A673 (cell line): Measurements from ENCODE around the gene FHL2. TPM values are rescaled to one million over a fixed set of nuclear protein-coding genes. Genes with fewer than 3 reads are reported as not detected.

Experiments
- BruUV-seq: library from RNA; stranded (reverse); fragments of 400-500 nt; replicated peaks from 2 replicates; lab custom pipeline; 2021; lab: Mats Ljungman, UMichigan
- CTCF ChIA-PET: fragments of 300-600 bp; sonication (Branson Sonifier 250); formaldehyde crosslinking; loops from one replicate; lab custom pipeline; 2022; ENCODE audit warnings: antibody characterized with exemption; lab: Charles Lee
- POLR2A ChIA-PET: fragments of 300-600 bp; sonication (Branson Sonifier 250); formaldehyde crosslinking; loops from one replicate; lab custom pipeline; 2022; ENCODE audit warnings: antibody characterized with exemption; ENCODE audit not compliant: low non-redundant PET; lab: Charles Lee
- DNase-seq: peaks from one replicate; pipeline ENCODE4 v3.0.0-alpha.2; 2015; ENCODE audit warnings: low spot score
- H3K27ac ChIP-seq: fragments of 200-600 bp; sonication (generic); 2 replicates; pipeline ENCODE4 v1.5.1; 2016; ENCODE audit warnings: mixed run types, low read depth, mild to moderate bottlenecking, mixed read lengths, antibody characterized with exemption, low read length; ENCODE audit not compliant: poor library complexity, severe bottlenecking
- H3K27me3 ChIP-seq: fragments of 200-600 bp; sonication (generic); replicated peaks from 2 replicates; pipeline ENCODE4 v1.6.1; 2017; ENCODE audit warnings: mixed run types, low read depth, mild to moderate bottlenecking, mixed read lengths, antibody characterized with exemption, low read length; ENCODE audit not compliant: insufficient read depth, poor library complexity
- H3K36me3 ChIP-seq: fragments of 200-600 bp; sonication (generic); 2 replicates; pipeline ENCODE4 v1.6.1; 2016; ENCODE audit warnings: mixed run types, mild to moderate bottlenecking, mixed read lengths, antibody characterized with exemption, low read length; ENCODE audit not compliant: insufficient read depth, poor library complexity, severe bottlenecking
- H3K4me1 ChIP-seq: fragments of 200-600 bp; sonication (generic); 2 replicates; pipeline ENCODE4 v1.6.1; 2017; ENCODE audit warnings: mixed run types, mild to moderate bottlenecking, mixed read lengths, antibody characterized with exemption, low read length; ENCODE audit not compliant: insufficient read depth, poor library complexity, severe bottlenecking
- H3K4me3 ChIP-seq: fragments of 200-600 bp; sonication (generic); 2 replicates; pipeline ENCODE4 v1.5.1; 2016; ENCODE audit warnings: low read depth, mixed run types, mild to moderate bottlenecking, mixed read lengths, low read length; ENCODE audit not compliant: poor library complexity, severe bottlenecking
- H3K9me3 ChIP-seq: fragments of 200-600 bp; sonication (generic); 2 replicates; pipeline ENCODE4 v1.6.1; 2016; ENCODE audit warnings: mixed run types, low read depth, mild to moderate bottlenecking, mixed read lengths, antibody characterized with exemption, low read length; ENCODE audit not compliant: poor library complexity, severe bottlenecking
- EZH2 ChIP-seq: fragments of 200-600 bp; sonication (generic); IDR thresholded peaks from 2 replicates; pipeline ENCODE4 v1.6.1; 2017; ENCODE audit warnings: borderline replicate concordance, low read depth, mild to moderate bottlenecking, mixed read lengths, antibody characterized with exemption, low read length; ENCODE audit not compliant: poor library complexity, severe bottlenecking
- intact Hi-C: fragments of 100-400 bp; cut with micrococcal nuclease; formaldehyde crosslinking; loops from one replicate; pipeline ENCODE4 v1.10.0; 2022; ENCODE audit not compliant: unreplicated experiment
- total RNA-seq: library from RNA; stranded (reverse); gene quantifications from 2 replicates; pipeline ENCODE4 v1.2.3, GENCODE V29; 2021
- TF ChIP-seq, protein P1 (sequence below): fragments of 300-800, 200-600 bp; sonication (generic); conservative IDR thresholded peaks from 2 replicates; pipeline ENCODE4 v1.5.1; 2017; ENCODE audit warnings: low read depth, mild to moderate bottlenecking, antibody characterized with exemption, low read length, moderate library complexity, mixed read lengths

FHL2 gene
- total RNA-seq, 1 experiment from 2014 or later: 4.7 TPM

DNA sequence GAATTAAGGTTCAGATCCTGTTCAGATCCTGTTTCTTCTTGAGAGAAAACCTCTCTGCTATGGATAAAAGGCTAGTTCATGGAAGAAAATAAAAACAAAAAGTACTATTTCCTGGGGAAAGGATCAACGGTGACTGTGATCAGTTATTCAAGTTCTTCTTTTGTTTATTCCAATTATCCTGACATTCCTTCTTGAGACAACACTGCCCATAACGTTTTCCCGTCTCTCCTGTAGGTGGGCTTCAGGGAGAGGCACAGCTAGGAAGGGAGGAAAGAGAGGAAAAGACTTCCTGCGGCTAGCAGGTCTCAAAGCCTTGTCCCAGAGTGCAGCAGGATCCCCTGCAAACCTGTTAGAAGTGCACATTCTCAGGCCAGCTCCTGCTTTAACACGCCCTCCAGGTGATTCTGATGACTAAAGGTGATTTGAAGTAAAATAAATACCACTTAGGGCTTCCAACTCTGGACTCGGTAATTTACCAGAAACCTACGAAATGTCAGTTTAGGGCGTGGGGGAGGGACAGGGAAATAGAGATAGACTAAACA, 4.5 kb upstream of the FHL2 start:
- Histone ChIP-seq H3K27ac (no peak overlapping the region), H3K4me1 (no peaks in the 10 kb centered on the region)

DNA sequence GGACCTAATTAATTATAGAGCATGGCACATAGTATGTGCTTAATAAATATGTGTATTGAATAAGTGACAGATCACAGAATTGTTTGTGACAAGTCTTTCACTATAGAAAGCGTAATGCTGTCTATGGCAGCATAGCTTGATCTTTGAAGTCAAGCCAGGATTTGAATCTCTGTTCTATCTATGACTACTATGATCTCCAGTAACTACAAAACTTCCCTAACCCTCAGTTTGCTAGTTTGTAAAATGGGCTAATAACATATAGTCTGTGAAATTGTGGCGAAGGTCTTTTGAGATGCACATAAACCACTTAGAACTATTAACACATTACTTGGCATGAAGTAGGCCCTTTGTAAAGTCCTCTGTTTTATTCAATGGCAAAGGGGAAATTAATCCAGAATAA, 4.0 kb upstream of the FHL2 start:
- H3K27ac ChIP-seq: no peak overlapping the region
- no peaks in the 10 kb centered on the region for H3K9me3 ChIP-seq
- POLR2A ChIA-PET: no interaction called here
- no TSS peak for BruUV-seq
- intact Hi-C loops: no loop called here
- no peaks in the 10 kb centered on the region for H3K27me3 ChIP-seq
- TF ChIP-seq, protein P1, sequence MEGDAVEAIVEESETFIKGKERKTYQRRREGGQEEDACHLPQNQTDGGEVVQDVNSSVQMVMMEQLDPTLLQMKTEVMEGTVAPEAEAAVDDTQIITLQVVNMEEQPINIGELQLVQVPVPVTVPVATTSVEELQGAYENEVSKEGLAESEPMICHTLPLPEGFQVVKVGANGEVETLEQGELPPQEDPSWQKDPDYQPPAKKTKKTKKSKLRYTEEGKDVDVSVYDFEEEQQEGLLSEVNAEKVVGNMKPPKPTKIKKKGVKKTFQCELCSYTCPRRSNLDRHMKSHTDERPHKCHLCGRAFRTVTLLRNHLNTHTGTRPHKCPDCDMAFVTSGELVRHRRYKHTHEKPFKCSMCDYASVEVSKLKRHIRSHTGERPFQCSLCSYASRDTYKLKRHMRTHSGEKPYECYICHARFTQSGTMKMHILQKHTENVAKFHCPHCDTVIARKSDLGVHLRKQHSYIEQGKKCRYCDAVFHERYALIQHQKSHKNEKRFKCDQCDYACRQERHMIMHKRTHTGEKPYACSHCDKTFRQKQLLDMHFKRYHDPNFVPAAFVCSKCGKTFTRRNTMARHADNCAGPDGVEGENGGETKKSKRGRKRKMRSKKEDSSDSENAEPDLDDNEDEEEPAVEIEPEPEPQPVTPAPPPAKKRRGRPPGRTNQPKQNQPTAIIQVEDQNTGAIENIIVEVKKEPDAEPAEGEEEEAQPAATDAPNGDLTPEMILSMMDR: no peak
- TF ChIP-seq EZH2: no peak
- CTCF ChIA-PET: no interaction called here
- H3K36me3 ChIP-seq: no peaks in the 10 kb centered on the region
- H3K4me3 ChIP-seq: no peak overlapping the region
- no peak for DNase-seq
- H3K4me1 ChIP-seq: no peaks in the 10 kb centered on the region

More for the DNA sequence above, 4.5 kb upstream of the FHL2 start:
- TF ChIP-seq, protein P1: no peak
- no peak for TF ChIP-seq EZH2
- DNase-seq: no peak
- no peaks in the 10 kb centered on the region for H3K27me3 ChIP-seq
- POLR2A ChIA-PET: no interaction called here
- intact Hi-C loops: no loop called here
- no peaks in the 10 kb centered on the region for H3K36me3 ChIP-seq
- H3K9me3 ChIP-seq: no peaks in the 10 kb centered on the region
- BruUV-seq: no TSS peak
- H3K4me3 ChIP-seq: no peak overlapping the region
- CTCF ChIA-PET: no interaction called here

DNA sequence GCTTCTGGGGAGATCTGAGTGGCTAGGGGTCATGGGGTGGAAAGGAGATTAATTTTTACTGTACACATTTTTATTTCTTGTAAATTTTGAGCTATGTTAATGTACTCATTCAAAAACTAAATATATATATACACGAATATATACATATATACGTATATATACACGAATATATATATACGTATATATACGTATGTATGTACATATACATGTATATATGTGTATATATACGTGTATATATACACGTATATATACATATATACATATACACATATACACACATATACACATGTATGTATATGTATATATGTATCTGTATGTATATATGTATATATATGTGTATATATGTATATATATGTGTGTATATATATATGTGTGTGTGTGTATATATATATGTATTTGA, 3.0 kb upstream of the FHL2 start:
- DNase-seq: no peak
- Histone ChIP-seq H3K27me3 (no peaks in the 10 kb centered on the region), H3K9me3 (no peaks in the 10 kb centered on the region), H3K4me1 (no peaks in the 10 kb centered on the region), H3K36me3 (no peaks in the 10 kb centered on the region), H3K27ac (no peak overlapping the region), H3K4me3 (no peak overlapping the region)
- intact Hi-C loops: no loop called here
- POLR2A ChIA-PET: no interaction called here
- CTCF ChIA-PET: no interaction called here
- TF ChIP-seq, protein P1: no peak
- TF ChIP-seq EZH2: no peak
- BruUV-seq: no TSS peak
